GOT3 (cell line): ENCODE data around the gene MB21D2.

Experiments used
- DNase-seq: peaks from one replicate; lab custom pipeline; 2025; ENCODE audit warnings: mixed read lengths; lab: John Stamatoyannopoulos, UW

Gene MB21D2

DNA sequence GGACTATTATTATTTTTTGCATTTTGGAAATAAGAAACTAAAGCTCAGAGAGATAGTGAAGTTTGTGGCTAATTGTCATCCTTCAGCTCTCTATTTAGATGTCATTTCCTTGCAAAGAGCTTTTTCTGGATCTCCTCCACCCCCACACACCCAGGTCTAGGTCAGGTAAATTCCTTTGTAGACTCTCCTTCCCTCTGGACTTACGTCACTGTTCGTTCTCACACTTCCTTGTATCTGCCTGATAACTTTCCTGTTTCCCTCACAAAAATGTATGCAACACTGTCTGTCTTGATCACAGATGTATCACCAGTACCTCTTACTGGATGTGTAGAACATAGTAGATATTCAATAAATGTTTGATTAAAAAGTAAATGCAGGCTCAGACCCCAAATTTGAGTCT, 6.1 kb upstream of the MB21D2 start:
- DNase-seq: no peak

DNA sequence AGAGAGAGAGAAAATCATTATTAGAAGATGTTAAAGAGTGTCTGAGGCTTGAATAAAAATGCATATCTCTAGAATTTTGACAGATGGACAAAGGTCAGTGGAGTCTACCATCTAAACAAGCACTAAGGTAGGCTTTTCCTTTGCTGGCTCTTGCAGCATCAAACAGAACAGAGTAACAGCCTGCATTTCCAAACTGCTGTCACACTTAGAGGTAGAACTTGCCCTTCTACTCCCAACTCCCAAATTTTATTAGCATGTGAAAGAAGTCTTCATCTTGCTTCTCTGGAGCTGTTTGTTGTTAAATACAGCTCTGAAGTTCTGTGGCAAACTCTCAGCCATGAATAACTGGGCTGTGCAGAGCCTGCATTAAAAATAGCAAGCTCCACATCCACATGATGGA, 4.1 kb upstream of the MB21D2 start:
- DNase-seq: no peak

DNA sequence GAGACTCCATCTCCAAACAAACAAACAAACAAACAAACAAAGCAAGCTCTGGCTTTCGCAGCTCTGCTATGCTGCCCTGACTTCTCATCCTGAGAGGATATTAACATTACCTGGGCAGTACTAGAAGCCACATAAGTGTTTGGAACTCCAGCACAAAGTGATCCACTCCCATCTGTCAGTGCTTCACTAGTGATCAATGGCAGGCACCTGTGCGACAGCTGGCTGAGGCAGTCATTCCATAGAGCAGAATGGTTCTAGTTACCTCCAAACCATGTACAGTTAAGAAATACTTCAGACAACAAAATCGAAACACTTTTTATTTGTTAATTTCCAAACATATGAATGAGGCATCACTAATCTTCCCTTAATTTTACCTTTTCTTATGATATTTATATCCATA, 2.8 kb upstream of the MB21D2 start:
- no peak for DNase-seq

DNA sequence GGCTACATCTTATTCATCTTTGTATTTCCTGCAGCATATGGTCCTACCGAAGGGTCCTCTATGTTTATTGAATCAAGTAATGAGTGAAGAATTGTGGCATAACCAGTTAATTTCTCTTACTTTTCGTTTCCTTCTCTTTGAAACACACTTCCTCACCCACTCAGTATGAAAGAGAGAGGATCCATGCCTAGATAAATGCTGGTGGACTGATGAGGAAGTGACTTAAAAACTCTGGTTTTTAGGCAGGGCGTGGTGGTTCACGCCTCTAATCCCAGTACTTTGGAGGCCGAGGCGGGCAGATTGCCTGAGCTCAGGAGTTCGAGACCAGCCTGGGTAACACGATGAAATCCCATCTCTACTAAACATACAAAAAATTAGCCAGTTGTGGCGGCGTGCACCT, 2.2 kb upstream of the MB21D2 start:
- no peak for DNase-seq

DNA sequence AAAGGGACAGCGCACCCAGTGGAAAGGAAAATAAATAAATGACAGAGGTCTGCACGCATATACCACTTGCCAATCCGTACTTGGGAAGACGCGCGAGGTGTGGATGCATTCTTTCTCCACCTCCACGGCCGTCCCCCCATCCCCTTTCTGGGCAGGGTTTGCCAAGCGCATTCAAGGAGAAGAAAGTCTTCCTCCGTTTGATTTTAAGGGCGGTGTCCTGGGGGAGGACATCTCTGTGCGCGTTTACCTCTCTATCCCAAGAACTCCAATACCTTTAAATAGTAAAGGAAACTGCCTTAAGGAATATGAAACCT, 576 bp upstream of the MB21D2 start:
- DNase-seq: no peak

DNA sequence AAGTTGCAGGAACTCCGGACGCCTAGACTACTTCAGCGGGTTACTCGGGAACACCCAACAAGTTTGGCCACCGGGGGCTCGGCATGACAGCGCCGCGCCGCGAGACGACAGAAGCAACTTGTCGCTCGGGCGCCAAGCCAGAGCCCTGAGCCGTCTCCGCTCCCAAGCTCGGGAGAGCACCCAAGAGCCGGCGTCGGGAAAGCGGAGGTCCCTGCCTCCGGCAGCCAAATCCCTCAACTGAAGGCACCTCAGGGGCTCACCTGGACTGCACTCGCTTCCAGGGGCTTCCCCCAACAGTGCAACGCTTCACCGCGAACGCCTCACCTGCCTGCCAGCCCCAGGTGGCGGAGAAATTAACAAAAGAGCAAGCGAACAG, 640 bp downstream of the MB21D2 start:
- DNase-seq: no peak

DNA sequence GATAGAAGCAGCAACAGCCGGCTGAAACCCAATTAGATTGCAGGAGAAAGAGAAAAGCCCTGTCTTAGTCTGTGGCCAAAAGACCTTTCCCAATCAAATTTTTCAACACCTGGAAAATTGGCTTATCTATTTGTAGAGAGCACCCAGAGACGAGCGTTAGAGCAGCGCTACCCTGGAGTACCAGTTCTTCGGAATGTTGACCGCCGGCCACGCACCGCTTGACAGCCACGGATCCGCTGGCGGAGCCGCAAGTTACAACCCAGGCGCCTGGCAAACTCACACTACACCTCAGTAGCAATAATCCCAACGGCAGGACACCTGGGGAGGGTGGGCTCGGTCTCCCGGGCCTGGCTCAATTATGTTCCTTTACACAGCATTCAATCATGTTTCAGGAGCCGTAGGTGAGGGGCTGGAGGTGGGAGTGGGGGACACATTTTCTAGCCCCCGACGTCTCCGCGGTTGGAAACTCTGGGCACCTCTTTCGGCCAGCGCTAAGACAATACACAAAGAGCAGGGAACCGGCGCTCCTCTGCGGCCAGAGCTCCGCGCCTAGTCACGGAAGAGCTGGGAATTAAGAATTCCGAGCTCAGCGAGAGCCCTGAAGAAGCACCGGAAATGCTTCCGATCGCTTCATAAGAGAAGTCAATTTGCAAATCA, 1.2 kb downstream of the MB21D2 start:
- no peak for DNase-seq

DNA sequence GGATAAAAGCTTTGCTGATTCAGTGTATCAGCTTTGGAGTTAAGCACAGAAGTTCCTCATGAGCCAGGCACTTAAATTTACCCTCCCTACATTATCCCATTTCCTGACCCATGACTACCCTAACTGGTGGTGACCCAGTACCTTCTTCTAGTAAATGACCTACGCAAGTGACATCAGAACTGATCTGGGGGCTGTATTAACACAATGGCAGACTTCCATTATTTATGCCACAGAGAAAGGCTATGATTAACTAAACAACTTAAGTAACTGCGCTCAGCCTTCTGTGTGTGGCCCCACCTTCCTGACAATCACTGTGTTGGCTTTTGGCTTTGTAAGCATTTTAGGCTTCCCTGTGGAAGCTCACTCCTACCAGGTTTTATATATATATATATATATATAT, 1.9 kb downstream of the MB21D2 start:
- DNase-seq: no peak

DNA sequence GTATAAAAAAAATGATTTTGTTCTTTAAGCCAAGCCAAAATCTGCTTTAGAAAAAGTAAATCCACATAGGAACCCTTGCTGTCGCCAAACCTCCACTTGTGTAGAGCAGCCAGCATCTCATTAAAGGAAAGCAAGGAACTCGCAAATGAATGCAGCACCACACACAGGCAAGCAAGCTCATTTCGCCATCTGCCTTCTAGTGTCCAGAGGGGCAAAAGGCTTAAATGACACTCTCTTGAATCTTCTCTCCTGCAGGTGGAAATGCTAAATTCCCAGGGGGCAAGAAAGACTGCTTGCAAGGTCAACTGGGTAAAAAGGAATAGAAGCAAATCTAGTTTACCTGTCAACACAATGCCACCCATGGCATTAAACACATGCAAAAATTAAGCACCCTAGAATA, 2.4 kb downstream of the MB21D2 start:
- DNase-seq: no peak

DNA sequence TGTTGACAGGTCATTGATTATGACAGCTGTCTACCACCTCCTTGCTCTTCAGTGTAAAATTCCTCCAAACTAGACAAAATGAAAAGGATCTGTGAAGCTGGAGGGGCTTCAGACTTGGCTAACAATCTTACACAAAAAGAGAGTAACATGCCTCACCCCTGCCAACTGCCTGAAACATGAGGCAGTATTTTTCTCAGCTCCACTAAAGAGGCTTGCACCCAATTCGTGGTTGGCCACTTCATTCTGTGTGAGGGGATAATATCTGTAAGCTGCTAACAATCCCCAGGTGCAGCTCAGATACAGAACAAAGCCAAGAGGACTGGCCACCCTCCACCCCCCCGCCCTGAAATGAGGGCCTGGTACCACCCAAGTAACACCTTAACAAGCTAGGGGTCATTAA, 2.8 kb downstream of the MB21D2 start:
- DNase-seq: no peak

DNA sequence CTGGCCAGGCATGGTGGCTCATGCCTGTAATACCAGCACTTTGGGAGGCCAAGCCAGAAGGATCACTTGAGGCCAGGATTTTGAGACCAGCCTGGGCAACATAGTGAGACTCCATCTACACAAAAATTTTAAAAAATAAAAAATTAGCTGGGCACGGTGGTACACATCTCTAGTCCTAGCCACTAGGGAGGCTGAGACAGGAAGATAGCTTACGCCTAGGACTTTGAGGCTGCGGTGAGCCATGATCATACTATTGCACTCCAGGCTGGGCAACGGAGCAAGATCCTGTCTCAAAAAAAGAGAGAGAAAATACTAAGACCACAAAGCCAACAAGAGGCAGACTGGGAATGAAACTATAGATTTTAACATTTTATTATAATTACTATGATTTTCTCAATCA, 4.1 kb downstream of the MB21D2 start:
- no peak for DNase-seq

DNA sequence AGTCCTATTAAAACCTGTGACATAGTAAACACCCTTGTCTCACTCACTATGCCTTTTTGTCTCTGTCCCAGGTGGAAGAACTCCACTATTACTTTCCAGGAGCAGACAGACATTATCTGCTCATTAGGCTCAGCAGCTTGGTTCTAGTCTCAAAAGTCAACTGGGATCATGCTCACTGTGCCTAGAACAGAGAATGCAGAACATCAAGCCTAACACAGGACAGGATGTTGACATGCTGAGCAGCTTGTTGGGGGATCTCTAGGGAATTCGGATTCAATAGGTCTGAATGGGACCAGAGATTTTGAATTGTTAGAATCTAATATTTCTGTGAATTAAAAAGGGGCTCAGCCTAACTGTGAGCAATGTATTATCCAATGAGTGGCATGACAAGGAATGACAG, 6.4 kb downstream of the MB21D2 start:
- no peak for DNase-seq

DNA sequence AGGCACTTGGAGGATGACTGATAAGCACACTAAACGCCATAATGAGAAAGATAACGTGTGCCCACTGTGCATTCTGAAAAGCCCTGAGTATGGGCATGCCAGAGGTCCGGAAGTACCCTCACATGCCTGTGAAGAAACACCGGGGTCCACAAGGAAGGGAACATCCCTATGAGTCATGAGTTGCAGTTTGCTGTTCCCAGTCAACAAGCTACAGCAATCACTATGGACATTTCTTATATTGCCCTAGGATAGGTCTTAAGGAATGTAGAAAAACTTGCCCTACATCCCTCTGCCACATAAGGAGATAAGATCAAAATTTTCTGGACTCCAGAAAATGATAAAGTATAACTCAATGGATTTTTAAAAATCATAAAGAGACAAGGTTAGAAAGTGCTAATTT, 9.9 kb downstream of the MB21D2 start:
- no peak for DNase-seq

DNA sequence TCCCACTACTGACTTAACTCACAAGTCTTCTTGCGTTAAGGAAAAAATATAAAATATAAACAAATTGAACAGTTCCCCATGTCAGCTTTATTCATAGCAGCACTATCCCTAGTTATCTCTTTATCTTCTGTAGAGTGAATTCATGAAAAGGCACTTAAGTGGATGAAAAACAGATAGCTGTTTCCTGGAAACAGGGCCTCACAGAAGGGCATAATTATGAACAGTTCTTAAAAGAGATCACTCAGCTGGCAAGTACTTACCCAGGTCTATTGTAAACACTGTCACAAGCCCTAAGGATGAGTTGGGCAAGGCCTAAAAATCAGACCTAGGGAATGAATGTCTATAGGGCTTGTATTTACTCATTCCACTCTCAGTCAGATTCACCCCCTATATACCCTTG, 10.7 kb downstream of the MB21D2 start:
- DNase-seq: no peak

DNA sequence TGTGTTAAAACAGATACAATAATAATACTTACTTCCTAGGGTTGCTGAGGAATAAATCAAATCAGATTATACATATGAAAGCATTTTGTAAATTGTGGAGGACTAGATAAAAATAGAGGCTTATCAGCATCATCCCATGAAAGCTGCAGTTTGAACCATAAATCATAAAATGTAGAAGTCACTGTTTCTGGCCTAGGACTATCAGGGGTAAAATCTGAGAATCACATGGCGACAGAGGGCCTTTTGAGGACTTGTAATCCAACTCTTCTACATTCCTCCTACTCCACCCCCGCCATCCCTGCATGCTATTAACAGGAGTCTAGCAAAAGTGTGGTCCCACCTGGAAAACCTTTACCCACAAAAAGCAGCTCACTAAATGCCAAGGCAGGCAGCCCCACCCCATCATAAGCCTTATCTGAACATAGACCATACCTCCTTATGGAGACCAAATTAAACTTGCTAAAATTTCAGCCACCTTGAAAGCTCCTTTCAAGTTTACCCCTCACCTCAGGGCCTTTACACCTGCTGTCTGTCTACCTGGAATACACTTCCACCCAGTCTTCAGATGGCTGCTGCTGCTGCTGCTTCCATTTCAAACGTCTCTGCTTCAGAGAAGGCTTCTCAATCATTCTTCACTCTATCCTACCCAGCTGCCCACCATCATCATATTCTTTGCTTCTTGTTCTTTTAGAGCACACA, 11.5 kb downstream of the MB21D2 start:
- DNase-seq: no peak

DNA sequence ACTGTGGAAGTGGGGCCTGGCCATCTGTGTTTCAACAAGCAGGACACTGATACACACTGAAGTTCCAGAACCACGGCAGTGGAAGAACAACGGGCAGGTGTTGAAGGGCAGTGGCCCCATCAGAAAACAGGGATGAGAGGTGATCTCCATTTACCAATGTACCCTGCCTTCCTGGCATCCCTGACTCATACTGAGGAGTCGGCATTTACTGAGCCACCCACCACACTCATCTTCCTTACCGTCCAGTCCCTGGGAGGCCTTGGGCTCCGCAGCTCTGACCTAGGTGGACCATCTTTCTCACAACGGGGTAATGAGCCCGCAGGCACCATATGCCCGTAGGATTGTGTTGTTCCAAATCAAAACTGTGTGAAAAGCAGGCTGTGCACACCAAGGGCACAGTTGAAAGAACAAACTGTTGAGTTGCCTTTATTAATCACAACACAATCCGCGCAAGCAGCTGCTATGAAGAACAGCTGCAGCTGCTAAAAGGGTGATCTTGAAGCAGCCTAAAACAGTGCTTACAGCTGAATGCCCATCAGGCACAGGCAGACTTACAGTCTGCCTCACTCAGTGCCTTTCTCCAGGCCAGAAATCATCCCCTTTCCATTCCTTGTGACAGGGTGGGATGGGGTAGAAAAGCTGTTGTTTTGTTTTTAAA, 12.9 kb downstream of the MB21D2 start:
- DNase-seq: no peak

DNA sequence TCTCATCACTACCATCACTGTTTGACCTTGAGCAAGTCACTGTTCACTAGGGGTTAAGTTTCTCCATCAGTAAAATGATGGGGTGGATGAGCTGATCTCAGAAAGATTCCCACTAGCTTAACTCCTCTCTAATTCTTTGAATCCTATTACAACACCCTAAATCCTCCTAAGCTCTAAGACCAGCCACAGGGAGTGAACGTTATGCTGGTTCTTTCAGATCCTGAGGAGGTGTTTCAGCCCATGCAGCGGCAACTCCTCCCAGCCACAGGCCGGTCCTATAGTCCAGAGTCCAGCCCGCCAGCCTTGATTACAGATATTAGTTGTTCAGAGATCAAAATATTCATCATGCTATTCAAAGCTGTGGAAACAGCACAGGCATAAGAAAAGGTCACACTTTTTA, 15.1 kb downstream of the MB21D2 start:
- DNase-seq: no peak

DNA sequence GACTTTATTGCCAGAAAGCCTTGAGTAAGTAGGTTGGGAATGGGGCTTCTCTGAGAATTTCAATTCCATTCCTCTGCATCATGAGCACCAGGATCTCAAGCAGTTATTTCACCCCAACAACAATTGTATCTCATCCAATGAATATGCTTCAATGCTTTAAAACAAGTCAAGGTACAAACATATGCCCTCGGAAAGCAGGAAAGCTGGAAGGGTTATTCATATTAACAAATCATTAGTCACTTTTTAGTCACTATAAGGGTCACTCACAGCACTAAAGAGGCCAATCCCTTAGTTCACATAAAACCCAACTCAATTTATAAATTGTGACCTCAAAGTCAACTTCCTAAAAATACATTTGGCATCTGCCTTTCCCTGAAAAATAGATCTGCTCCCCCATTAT, 16.2 kb downstream of the MB21D2 start:
- DNase-seq: no peak

DNA sequence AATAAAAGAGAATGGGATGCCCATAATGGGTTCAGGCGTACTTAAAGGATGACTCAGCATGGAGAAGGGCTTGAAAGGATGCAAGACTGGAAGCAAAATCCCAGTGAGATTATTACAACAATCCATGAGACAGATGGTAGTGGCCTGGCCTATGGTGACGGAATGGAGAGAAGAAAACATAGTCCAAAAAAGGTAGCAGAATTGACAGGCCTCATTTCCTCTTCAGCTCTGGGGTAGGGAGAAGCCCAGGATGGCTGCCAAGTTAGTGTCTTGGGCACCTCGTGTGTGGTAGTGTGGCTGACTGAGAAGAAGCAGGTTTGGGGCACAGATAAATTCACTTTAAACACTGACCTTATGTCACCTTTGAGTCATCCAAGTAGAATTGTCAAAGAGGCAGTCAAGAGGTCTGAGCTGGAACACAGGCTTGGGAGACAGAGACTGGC, 18.1 kb downstream of the MB21D2 start:
- DNase-seq: no peak

DNA sequence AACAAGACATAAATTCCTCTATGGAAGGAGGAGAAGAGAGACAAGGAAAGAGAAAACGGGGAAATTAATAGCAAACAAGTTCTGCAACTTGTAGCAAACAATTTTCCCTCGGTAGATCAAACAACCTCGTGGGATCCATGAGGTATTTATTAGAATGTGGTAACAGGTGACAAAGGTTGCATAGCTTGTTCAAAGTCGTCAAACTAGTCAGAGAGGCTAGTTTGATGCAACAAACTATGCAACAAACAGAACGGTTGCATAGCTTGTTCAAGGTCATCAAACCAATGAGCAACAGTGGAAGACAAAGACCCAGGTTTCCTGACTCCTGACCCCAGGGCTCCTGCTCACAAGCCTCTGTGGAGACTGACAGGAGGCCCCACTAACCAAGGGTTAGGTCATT, 20.7 kb downstream of the MB21D2 start:
- no peak for DNase-seq

DNA sequence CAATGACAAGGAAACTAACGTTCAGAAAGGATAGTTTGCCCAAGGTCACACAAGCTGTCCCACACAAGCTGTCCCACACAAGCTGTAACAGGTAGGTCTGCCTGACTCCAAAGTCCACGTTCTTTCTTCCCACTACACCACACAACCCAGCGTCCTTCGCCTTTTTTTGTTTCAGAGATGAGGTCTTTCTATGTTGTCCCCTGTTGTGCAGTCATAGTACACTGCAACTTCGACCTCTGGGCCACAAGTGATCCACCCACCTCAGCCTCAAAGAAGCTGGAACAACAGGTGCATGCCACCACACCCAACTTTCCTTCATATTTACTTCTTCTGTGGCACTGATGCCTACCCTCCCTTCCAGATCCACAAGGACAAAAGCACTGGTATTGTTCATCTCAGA, 21.4 kb downstream of the MB21D2 start:
- no peak for DNase-seq

DNA sequence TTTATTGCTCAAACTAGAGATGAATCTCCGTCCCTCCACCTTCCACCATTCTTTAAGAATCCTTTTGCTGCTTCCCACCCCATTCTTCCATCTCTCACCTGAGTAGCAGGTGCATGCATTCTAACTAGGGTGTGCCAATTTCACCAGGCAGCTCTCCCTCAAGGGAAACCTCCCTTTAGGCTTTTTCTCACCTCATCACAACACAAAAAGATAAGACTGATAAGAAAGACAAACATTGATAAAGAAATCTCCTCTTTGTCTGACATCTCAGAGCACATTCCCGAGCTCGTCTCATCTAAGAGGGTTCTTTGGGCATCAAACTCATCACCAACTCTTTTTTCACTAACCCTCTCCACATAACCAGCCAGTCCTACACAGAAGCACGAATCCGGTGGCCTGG, 23.0 kb downstream of the MB21D2 start:
- DNase-seq: no peak

DNA sequence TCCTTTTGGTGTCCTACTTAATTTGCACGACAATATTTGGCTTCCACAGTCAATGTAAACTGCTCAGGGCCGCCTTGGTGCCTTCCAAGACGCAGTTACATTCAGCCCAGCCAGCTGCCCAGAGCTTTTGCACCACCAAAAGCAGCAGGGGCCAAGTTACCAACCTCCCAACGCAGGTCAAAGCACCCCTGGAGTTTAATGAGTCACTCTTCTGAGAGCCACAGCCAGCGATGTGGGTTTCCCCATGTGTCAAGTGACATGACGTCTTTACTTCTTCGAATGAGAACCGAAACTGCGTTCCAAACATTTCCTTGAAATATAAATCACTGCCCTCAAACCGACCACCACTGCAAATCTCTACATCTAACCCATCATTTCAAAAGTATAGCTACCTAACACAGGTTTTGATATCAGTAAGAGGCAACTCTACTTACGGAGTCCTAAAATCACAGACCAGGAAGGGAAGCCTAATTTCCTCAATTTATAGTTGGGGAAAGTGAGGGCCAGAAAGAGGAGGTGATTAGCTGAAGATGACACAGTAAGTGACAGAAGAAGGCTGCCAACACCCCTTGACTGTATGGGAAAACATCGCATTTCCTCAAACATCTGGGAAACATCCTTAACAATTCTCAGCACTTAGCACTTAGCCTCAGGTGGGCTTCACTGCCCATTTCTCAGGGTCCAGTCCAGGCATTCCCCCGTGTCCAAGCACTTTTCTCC, 24.5 kb downstream of the MB21D2 start:
- DNase-seq: no peak
